Right lung (tissue), 10 donors: ENCODE measurements around the gene ZNF737. TPM values are rescaled to one million over a fixed set of nuclear protein-coding genes. Genes with fewer than 3 reads are reported as not detected.
"Not testable (repeated sequence)": the region's sequence is repeated elsewhere in the genome, so short reads cannot be mapped to it uniquely, and the experiment has no call there.

Experiments
- DNase-seq, 2 donors: peaks; one replicate each; pipeline ENCODE4 v3.0.0-alpha.2; 2013
- long read RNA-seq, 8 donors: transcript quantifications; one replicate each; lab custom pipeline, GENCODE V29; 2026
- polyA plus RNA-seq, 5 donors: library from polyadenylated mRNA; unstranded; fragments of 120-200 nt; gene quantifications; one replicate each; pipeline versions ENCODE4 v1.2.1 to v1.2.3, GENCODE V29; 2013; ENCODE audit warnings: inconsistent platforms in 1 of 5, low replicate concordance in 1 of 5; ENCODE audit not compliant: insufficient read length in 5 of 5, insufficient read depth in 1 of 5

The ZNF737 gene
- polyA plus RNA-seq: 10 to 100 TPM; 23.2 to 40.1 (median 36.9) TPM
- long read RNA-seq, donor 1, partial matches to known transcripts: 0 of 3 reads
- long read RNA-seq, donor 1, other reads (novel, unspliced or antisense): 0 of 3 reads
- long read RNA-seq, donor 2, transcript ZNF737-201 (4 exons, 2,867 nt): major isoform, 5 of 12 reads
- long read RNA-seq, donor 2, partial matches to known transcripts: 0 of 12 reads
- long read RNA-seq, donor 2, other reads (novel, unspliced or antisense): 6 of 12 reads
- long read RNA-seq, donor 3, partial matches to known transcripts: 0 of 4 reads
- long read RNA-seq, donor 3, other reads (novel, unspliced or antisense): 0 of 4 reads
- long read RNA-seq, donor 4, transcript ZNF737-201 (4 exons, 2,867 nt): major isoform, 5 of 5 reads
- long read RNA-seq, donor 4, partial matches to known transcripts: 0 of 5 reads
- long read RNA-seq, donor 4, other reads (novel, unspliced or antisense): 0 of 5 reads
- long read RNA-seq, donor 5, transcript ZNF737-201 (4 exons, 2,867 nt): major isoform, 8 of 8 reads
- long read RNA-seq, donor 5, partial matches to known transcripts: 0 of 8 reads
- long read RNA-seq, donor 5, other reads (novel, unspliced or antisense): 0 of 8 reads
- long read RNA-seq, donor 6, transcript ZNF737-201 (4 exons, 2,867 nt): major isoform, 6 of 6 reads
- long read RNA-seq, donor 6, partial matches to known transcripts: 0 of 6 reads
- long read RNA-seq, donor 6, other reads (novel, unspliced or antisense): 0 of 6 reads
- long read RNA-seq, donor 7, partial matches to known transcripts: 0 of 1 reads
- long read RNA-seq, donor 7, other reads (novel, unspliced or antisense): 0 of 1 reads
- long read RNA-seq, donor 8, partial matches to known transcripts: 0 of 3 reads
- long read RNA-seq, donor 8, other reads (novel, unspliced or antisense): 0 of 3 reads

DNA sequence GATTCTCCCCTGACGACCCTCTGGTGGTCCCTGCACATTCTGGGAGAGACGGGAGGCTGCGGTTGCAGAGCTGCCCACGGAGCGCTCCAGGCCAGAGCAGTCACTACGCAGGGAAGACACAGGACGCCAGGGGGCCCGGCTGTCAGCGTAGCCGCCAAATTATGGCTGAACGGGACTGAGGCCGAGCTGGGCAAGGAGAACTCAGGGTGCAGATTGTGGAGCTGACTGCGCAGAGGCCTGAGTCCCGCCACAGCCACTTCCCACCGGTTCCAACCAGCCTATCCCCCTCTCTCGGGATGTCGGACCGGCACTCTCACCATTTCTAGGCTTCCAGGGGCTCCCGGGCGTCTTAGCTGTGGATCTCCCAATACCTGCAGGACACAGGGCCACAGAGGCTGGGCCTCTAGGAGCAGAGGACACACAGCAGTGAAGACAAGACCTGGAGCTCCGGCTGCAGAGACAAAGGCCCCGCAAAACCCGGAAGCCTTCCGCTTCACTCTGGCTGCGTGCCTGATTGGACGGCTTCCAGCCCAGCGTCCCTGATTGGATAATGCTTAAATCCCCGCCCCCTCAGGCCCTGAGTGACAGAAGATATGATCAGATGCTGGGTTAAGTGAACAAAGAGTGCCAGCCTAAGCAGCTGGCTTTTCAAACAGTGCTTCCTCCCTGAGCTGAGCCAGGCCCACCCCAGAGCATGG is at the start of gene ZNF737:
Gene ZNF737 (minus strand): TSS at position 461 of the 698 bp plus-strand sequence. CDS start 141 bp downstream, at position 320.
- DNase-seq: peak; percentile 97

DNA sequence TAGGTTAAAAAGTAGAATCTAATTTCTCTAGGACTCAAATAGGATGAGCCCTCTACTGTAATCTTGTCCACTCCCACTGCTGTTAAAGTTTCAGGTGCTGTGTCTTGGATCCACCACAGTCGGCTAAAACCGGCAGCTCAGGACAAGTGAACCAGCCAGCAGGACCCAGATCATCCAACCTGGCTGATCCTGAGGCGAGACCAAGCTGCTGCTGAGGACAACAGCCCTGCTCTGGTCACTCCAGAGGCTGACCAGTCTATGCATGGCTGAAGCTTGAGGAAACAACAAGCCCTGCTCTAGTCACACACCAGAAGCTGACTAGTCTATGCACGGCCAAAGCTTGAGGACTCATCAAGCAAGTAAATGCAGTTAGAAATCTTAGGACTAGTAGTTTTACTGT is 49.4 kb upstream of the ZNF737 start:
- not testable (repeated sequence) for DNase-seq

- DNase-seq: peak in 1 of 2 donors; percentile 5
Observed at GRCh38 chr19:20612711-20613316, 47.2 kb upstream of the ZNF737 start.

DNA sequence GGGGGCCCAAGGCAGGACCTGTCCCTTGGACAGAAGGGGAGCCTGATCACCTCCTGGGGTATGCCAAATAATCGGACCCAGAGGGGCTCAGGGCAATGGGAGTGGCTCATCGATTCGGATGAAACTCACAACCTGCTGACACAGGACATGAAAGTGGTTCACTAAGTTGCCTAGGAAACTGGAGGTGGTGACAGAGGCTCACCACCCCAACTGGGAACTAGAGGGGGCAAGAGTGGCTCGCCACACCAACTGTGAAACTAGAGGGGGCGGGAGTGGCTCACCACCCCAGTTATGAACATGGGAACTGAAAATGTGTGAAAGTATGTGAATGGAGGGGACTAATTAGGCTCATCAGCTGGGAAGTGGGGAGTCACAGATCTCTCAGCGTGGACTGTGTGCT is 46.3 kb upstream of the ZNF737 start:
- no peak for DNase-seq

GRCh38 chr19:20607943-20608342 is 42.4 kb upstream of the ZNF737 start:
- no peak for DNase-seq

DNA sequence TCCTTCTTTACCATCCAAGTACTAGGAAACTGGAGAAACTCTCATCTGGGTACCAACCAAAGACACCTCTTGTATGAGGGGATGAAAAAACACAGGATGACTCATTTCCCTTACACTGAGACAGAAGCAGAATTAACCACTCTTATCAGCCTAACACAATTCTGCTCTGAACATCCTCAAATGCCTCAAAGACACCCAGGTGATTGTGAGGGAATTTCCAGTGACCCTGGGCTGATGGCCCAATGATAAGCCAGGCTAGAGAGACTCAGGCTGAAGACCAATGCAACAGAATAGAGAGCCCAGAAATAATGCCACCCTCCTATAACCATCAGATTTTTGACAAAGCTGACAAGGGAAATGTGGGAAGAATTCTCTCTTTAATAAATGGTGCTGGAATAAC is 7.0 kb downstream of the ZNF737 start:
- DNase-seq: no peak

GRCh38 chr19:20558011-20558410 is 7.6 kb downstream of the ZNF737 start:
- DNase-seq: no peak

DNA sequence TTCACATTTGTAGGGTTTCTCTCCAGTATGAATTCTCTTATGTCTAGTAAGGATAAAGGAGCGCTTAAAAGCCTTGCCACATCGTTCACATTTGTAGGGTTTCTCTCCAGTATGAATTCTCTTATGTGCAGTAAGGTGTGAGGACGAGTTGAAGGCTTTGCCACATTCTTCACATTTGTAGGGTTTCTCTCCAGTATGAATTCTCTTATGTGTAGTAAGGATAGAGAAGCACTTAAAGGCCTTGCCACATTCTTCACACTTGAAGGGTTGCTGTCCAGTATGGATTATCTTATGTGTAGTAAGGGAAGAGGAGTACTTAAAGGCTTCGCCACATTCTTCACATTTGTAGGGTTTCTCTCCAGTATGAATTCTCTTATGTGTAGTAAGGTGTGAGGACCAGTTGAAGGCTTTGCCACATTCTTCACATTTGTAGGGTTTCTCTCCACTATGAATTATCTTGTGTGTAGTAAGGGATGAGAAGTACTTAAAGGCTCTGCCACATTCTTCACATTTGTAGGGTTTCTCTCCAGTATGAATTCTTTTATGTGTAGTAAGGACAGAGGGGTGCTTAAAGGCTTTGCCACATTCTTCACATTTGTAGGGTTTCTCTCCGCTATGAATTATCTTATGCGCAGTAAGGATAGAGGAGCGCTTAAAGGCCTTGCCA is 20.8 kb downstream of the ZNF737 start:
- not testable (repeated sequence) for DNase-seq

DNA sequence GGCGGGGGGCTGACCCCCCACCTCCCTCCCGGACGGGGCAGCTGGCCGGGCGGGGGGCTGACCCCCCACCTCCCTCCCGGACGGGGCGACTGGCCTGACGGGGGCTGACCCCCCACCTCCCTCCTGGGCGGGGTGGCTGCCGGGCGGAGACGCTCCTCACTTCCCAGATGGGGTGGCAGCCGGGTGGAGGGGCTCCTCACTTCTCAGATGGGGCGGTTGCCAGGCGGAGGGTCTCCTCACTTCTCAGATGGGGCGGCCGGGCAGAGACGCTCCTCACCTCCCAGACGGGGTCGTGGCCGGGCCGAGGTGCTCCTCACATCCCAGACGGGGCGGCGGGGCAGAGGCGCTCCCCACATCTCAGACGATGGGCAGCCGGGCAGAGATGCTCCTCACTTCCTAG is 35.3 kb downstream of the ZNF737 start:
- not testable (repeated sequence) for DNase-seq

- peak in 1 of 2 donors; percentile 13 for DNase-seq
Observed at GRCh38 chr19:20513189-20513904, 52.2 kb downstream of the ZNF737 start.

DNA sequence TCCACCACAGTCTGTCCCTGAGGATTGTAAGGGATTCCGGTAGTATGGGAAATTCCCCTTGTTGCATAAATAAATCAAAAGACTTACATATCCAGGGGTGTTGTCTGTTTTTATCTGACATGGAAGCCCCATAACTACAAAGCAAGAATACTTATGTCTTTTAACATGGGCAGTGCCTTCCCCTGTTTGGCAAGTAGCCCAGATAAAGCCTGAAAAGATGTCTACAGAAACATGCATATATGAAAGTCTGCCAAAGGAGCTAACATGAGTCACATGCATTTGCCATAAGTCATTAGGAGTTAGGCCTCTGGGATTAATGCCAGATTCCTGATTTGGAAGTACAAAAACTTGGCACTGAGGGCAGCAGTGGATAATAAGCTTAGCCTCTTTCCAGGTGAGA is 62.1 kb downstream of the ZNF737 start:
- peak; percentile 43 to 50 for DNase-seq

Other genes with a start within 250 kb of the ZNF737 start
- 10 to 100 TPM; 17.0 to 26.8 (median 22.4) TPM for gene ZNF626, start 95.8 kb upstream of the ZNF737 start, polyA plus RNA-seq
- 1 to 10 TPM; 3.6 to 8.8 (median 8.6) TPM for gene ZNF66, start 210.5 kb upstream of the ZNF737 start, polyA plus RNA-seq